ENCODE data around the gene WDR72.

- TF ChIP-seq POLR2A (IDR thresholded peaks at IDR 0.05; ENCODE audit: control extremely low read depth in 1 of 2, low read depth in 2 of 2, low read length in 2 of 2) (no peak), JUND (IDR thresholded peaks at IDR 0.05; ENCODE audit: low read length) (no peak), ATF2 (IDR thresholded peaks at IDR 0.05; ENCODE audit: low read length) (no peak), CTCF (IDR thresholded peaks at IDR 0.05; ENCODE audit: control extremely low read depth in 1 of 3, insufficient read depth in 1 of 3, low read depth in 1 of 3, low read length in 3 of 3) (peak in 1 of 3 experiments; percentile 11; a peak in 1 of 4 replicates), TAF7 (optimal IDR thresholded peaks at IDR 0.05; ENCODE audit: borderline replicate concordance, low read depth, low read length) (no peak), EP300 (IDR thresholded peaks at IDR 0.05; ENCODE audit: borderline replicate concordance in 1 of 2, low read depth in 2 of 2, low read length in 2 of 2) (no peak), CHD2 (IDR thresholded peaks at IDR 0.05; ENCODE audit: low read length) (no peak), POLR2AphosphoS5 (IDR thresholded peaks at IDR 0.05; ENCODE audit: low read depth, low read length) (no peak), BCL11A (IDR thresholded peaks at IDR 0.05; ENCODE audit: low read depth in 2 of 2, low read length in 2 of 2) (no peak), RXRA (IDR thresholded peaks at IDR 0.05; ENCODE audit: insufficient read depth, low read depth, low read length) (no peak), CREB1 (IDR thresholded peaks at IDR 0.05) (no peak), BRCA1 (IDR thresholded peaks at IDR 0.05; ENCODE audit: low read depth, low read length) (no peak)
Measured at GRCh38 chr15:53472883-53473282, 286.6 kb downstream of the WDR72 start.
